Tibial nerve (tissue), 3 donors: ENCODE results near the gene VSIR.

Source experiments
- CTCF ChIP-seq, 5 experiments: fragments of 200-600 bp in 3 of 5; fragments of 450-650 bp in 2 of 5; sonication (generic) in 3 of 5; IDR thresholded peaks; one replicate each; pipeline ENCODE4 v1.5.1; 2016 to 2019; ENCODE audit warnings: antibody characterized with exemption in 5 of 5, mild to moderate bottlenecking in 3 of 5, moderate library complexity in 2 of 5
- POLR2A ChIP-seq, 2 donors: fragments of 450-650 bp; IDR thresholded peaks; one replicate each; pipeline ENCODE4 v1.6.1; 2017; ENCODE audit warnings: antibody characterized with exemption in 2 of 2, mild to moderate bottlenecking in 2 of 2, moderate library complexity in 2 of 2

- TF ChIP-seq CTCF (IDR thresholded peaks at IDR 0.05), result no peak
- no peak for TF ChIP-seq POLR2A (IDR thresholded peaks at IDR 0.05)
Observed at GRCh38 chr10:71724539-71724938, 48.8 kb downstream of the VSIR start.
